ENCODE data around the gene HOXA3.

Gene HOXA3

DNA sequence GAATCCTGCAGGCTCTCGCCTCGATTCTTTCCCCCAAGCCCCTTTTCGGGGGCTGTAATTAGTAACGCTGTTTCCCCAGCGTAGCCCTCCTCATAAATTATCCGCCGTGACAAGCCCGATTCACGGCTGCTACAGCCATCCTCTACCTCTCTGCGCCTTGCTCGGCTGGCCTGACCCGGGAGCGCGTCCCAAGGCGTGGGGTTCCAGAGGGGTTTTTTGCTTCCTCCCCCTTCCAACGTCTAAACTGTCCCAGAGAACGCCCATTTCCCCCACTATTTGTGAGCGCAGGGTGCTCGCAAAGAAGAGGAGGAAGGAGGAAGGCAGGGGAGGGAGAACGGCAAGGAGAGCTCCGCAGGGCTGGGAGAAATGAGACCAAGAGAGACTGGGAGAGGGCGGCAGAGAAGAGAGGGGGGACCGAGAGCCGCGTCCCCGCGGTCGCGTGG lies 9.8 kb downstream of the HOXA3 start:
- DNase-seq: no peak

- DNase-seq: no peak
Observed at GRCh38 chr7:27141923-27142579, 10.3 kb downstream of the HOXA3 start.

GRCh38 chr7:27141137-27141922 lies 11.1 kb downstream of the HOXA3 start:
- DNase-seq: no peak

DNA sequence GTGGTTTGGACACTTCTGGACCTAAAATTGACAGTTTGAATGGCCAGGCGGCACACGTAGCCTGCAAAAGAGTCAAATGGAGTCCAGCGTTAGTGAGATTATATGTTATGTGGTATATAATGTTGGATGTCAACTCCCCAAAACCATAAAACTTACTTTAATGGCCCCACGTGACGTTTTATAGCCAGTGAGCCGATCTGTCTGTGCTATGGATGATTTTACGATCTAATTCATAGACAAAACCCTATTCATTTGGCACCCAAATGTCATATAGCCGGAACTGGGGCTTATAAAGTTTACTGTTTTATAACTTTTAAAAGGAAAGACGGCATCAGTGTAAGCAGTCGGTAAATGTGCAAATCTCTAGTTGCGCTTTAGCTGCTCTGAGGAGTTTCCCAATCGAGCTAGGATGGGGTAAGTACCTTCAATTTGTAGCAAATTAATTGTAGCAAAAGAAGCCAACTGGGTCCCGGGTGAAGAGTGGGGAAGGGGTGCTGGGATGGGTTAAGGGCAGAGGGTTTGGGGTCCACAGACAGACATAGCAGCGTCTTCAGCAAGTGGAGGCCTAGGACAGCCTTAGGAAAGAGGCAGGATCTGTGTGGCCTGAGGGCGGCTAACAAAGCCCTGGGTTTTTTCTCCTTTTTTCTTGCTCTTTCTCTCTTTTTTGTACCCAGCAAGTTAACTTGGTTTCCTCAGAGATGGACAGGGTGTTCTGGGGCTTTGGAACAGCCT lies 12.1 kb downstream of the HOXA3 start:
- no peak for DNase-seq

GRCh38 chr7:27139334-27140125 lies 12.9 kb downstream of the HOXA3 start:
- DNase-seq: no peak

- DNase-seq: no peak
Observed at GRCh38 chr7:27138985-27139333, 13.4 kb downstream of the HOXA3 start.

GRCh38 chr7:27138472-27138871 lies 13.9 kb downstream of the HOXA3 start:
- DNase-seq: no peak

- DNase-seq: no peak
Observed at GRCh38 chr7:27137640-27138315, 14.6 kb downstream of the HOXA3 start.

DNA sequence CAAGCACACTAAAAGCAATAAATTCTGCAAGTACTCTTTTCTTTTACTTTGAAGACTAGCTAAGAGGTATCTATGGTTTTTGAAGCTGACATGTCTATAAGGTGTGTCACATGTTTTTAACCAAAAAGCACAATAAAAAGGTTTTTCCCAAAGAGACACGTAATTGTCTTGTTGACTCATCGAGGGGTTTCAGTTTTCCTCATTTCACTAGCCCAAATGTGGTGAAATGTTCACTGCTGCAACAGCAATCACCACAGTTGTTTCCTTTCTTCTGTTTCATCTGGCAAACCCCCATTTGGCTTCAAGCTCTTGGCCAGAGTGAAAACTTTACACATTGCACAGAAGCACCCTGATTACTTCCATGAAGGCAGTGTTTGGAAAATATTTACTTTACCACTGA lies 18.0 kb downstream of the HOXA3 start:
- DNase-seq: peak; percentile 84

DNA sequence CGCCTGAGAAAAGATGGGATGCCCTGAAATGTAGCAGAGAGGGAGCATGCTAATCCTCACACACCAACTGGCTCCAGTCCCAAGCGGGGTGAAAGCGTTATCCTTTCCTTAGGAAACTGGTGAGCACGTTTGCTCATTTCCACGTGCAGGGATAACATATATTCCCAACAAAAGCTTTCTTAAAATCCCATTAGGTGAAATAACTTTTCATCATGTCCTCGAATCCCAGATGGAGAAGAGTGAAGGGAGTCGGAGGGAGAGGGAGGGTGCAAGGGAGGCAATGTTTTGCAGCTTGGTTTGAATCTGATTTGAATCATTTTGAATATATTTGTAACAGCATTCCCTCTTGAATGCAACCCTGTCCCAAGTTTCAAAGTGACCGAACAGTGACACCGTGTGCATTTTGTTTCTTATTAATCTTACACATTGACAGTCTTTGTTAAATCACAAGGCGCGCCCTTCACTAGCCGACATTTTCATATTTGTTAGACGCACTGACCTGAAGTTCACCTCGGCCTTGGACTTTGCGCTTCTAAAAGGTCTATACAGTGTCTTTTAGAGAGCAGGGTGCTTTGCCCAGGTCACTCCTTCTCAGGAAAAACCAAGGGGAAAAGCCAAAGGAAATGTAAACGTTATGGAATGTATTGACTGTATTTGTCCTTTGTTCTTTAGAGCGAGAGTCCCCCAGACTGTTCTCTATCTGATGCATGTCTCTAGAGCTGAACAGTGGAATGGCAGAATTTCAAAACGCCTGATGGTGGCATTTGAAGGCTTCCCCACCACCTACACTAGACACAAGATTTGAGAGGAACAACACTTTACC lies 18.8 kb downstream of the HOXA3 start:
- DNase-seq: no peak

- no peak for DNase-seq
Observed at GRCh38 chr7:27132978-27133377, 19.4 kb downstream of the HOXA3 start.

GRCh38 chr7:27132214-27132613 lies 20.2 kb downstream of the HOXA3 start:
- no peak for DNase-seq

DNA sequence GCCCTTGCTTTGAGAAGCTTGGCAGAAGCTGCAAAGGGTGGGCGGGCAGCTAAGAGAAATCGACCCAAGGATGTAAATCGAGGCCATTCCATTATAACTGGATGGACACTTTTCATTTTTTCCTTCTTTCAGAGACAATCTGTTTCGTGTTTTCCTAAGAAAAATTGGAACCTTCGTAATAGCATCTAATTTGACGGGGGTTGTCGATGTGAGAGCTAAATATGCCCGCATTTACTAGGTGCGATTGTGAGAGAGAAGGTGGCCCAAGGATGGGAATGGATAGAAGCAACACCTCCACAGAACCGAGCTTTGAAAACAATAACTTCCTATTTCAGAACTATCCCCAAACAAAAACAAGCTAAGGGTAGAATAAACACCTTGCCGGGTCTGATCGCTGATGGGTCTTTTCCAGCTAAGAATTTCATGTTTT lies 21.0 kb downstream of the HOXA3 start:
- no peak for DNase-seq

DNA sequence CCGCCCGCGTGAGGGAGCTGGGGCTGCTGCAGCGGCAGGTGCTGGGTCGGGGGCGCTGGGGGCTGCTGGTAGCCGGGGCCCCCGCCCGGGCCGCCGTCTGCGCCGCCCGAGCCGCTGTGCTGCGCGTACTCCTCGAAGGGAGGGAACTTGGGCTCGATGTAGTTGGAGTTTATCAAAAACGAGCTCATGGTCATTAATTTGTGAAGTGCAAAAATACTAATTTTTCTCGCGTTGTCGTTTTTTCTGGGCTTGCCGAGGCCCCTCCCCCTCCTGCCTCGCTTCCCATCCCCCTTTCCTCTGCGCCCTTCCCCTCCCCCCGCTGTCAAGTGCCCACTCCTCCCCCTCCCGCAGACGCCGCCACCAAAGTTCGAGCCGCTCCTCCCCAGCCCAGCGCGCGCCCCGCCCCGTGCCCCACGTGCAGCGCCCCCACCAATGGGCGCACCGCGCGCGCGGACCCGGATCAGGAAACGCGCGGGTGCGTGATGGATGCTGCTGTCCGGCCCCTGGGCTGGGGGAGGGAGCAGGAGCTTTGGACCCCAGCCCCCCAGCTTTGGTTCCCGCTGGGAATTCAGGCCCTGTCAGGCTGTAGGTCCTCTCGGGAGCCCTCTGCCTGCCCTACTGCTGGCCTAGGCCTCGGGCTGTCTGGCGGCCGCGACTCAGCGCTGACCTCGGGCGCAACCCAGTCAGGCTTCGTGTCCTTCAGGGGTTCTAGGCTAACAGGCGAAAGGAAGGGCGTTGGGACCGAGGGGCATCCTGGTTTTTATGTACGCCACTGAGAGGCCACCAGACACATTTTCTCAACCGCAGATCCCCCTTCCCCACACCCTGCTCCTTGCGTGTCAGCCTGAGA lies 21.6 kb downstream of the HOXA3 start, which contains the start of gene HOXA4:
TSS of gene HOXA4 (minus strand) at position 218 of the 850 bp plus-strand sequence. CDS start at position 194, 24 bp downstream.
- peak; percentile 70 for DNase-seq

DNA sequence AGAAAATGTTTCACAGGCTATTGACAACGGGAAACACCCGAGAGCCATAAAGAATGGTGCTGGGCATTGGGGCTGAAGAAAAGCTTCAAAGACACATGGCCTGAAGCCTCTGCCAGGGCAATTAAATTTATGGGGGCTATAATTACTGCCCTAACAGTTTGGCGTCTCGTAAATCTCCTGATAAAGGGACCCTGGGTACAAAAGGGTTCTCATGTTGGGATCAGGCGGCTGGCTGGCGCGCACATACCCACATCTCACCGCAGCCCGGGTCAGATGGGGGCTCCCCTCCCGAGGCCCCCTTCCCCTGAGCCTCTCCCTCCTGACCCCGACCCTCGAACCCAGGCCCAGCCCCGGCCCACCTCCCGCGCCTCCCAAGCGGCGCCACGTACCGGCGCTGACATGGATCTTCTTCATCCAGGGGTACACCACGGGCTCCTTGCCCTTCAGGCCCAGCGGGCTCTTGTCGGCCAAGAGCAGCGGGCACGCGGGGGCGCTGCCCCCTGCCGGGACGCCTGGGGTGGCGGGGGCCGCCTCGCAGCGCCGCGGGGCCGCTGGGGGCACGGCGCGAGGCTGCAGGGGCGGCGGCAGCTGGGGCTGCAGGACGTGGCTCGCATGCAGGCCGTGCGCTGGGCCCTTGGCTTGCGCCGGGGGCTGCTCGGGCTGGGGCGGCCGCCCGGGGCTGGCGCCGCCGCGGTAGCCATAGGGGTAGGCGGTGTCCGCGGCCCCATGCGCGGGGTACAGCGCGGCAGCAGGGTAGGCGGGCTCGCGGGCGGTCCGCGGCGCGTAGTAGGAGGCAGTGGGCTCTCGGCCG lies 22.4 kb downstream of the HOXA3 start:
- DNase-seq: no peak

DNA sequence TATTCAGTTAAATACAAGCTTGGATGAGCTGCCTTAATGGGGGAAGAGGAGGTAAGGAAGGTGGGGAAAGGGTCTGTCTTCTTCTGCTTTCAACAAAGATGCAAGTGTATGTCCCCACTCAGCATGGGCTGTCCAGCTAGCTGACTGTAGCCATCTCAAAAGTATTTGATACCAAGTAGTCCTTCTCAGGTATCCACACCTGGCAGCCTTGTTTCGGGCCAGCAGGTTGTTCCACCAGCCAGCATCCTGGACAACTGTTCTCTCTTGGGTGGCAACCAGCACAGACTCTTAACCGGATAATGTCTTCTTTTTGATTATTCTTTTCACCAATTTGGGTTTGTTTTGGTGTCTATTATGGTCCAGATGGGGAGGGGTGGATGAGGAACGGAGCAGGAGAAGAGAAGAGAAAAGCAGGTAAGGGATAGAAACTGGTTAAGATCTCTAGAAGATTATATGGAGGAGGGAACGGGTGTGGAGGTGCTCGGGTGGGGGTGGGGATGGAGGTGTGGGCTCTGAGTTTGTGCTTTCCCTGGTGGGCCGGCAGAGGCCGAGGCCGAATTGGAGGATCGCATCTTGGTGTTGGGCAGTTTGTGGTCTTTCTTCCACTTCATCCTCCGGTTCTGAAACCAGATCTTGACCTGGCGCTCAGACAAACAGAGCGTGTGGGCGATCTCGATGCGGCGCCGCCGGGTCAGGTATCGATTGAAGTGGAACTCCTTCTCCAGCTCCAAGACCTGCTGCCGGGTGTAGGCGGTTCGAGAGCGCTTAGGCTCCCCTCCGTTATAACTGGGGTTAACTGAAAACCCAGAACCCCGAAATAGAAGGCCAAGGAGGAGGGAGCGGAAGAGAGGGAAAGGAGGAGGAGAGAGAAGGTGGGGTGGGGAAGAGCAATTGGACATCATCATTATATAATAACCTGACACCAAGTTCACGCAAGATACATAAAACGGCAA lies 23.3 kb downstream of the HOXA3 start:
- DNase-seq: no peak

- no peak for DNase-seq
Observed at GRCh38 chr7:27128034-27128433, 24.3 kb downstream of the HOXA3 start.

Data from activated CD4-positive, alpha-beta T cell treated with anti-CD3 and anti-CD28 coated beads, Interleukin-2, amount 50 U/mL, for 16 hours (primary cell).